Germinal center (tissue), 1 donor: ENCODE results near the gene ZNF48.

Experiments
- DNase-seq: peaks from one replicate; pipeline ENCODE4 v3.0.0; 2012; ENCODE audit warnings: mixed read lengths, low spot score

The ZNF48 gene

GRCh38 chr16:30407804-30408534, 12.7 kb downstream of the ZNF48 start:
- DNase-seq: peak; percentile 28

- DNase-seq: peak; percentile 88
Measured at GRCh38 chr16:30409125-30410060, 14.2 kb downstream of the ZNF48 start.

DNA sequence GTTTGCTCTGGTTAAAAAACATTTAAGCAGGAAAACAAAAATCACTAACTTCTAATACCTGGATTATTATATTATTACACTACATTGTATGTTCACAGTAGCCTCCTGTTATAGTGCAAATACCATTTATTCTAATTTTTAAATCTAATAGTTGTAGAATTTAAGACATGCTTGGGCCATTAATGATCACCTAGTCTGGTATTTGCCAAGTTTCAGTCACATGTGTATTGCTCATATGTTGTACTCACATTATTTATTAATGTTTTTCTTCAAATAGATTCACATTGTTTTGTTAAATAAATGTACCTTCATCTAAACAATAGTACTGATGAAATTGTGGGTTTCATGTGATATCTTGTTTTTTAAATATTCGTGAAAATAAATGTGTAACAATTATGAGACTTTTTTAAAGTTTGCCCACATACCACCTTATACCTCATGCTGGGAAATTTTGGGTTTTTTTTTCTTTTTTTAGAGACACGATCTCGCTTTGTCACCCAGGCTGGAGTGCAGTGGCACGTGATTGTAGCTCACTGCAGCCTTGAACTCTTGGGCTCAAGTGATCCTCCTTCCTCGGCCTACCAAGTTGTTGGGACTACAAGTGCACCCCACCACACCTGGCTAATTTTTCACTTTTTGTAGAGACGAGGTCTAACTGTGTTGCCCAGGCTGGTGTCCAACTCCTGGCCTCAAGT, 18.0 kb downstream of the ZNF48 start:
- DNase-seq: no peak

GRCh38 chr16:30414159-30414558, 18.9 kb downstream of the ZNF48 start:
- DNase-seq: no peak

DNA sequence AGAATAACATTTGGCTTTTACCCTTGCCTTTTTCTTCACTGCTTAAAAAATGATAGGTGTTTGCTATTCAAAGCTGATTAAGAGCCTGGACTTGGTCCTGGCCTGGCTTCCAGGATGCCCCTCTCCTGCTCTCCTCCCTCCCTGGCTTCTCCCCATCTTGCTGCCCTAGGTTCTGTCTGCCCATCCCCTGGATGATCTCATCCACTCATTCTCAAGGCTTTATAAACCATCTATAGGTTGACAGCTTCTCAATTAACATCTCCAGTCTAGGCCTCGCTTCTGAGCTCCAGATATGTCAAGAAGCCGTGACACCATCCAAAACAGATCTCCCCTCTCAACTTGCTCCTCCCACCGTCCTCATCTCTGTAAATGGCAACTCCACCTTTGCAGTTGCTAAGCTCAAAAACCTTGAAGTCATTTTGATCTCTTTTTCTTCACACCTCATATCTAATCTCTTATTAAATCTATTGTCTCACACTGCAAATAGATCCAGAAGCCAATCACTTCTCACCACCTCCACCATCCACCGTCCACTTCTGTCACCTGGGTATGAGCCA, 20.9 kb downstream of the ZNF48 start:
- no peak for DNase-seq

DNA sequence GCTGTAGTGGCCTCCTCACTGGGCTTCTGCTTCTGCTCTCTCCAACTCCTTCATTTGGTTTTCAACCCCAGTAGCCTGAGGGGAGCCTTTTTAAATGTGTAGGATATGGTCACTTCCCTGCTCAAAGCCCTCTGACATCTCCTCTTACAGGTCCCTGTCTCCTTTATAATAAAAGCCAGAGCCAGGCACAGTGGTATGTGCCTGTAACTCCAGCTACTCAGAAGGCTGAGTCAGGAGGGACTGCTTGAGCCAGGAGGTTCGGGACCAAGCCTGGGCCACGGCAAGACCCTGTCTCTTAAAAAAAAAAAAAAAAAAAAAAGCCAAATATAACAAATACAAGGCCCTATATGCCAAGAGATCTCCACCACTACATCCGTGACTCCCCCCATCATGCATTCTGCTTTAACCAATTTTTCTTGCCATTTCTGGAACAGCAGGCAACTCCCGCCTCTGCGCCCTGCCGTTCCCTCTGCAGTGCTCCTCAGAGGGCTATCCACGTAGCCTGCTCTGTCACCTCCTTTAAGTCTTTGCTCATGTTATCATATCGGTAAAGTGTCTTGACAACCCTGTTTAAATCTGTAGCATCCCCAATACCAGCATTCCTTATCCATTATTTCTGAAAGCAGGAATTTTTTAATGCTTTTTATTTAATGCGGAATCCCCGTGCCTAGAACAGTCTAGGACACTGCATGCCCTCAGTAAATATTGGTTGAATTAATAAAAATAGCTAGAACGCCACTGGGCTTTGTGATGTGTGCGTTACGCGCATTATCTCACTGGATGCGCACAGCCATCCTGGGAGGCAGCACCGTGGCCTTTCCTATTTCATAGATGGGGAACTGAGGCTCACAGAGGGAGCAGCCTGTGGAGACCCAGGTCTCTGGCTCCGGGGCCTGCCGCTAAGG, 21.7 kb downstream of the ZNF48 start:
- no peak for DNase-seq

GRCh38 chr16:30417529-30418349, 22.5 kb downstream of the ZNF48 start:
- peak; percentile 90 for DNase-seq

DNA sequence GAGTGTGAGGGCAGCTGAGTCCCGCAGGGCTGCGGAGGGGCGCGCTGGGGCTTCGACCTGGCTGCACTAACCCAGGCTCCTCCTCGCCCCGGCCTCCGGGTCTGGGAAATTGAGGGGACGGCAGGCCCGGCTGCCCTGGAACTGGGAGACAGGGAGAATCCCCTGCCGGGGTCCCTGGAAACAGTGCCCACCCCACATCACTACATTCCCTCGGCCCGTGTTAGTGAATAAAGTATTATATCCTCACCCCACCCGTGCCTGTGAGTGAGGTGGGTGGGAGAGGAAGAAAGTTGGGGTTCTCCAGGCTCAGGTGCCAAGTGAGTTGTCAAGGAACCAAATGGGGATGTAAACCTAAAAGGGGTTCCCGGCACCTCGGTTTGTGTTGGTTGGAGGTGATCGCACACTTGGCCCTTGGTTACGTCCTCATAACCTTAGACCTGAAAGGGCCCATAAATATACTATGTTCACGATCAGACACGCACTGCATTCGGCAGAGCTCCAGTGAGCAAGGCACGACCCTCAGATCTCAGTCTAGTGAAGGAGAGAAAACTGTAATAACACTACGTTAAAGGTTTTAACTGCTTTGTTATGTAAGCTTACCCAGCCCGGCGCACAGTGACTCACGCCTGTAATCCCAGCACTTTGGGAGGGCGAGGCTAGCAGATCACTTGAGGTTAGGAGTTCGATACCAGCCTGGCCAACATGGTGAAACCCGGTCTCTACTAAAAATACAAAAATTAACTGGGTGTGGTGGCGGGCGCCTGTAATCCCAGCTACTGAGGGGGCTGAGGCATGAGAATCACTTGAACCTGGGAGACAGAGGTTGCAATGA, 23.3 kb downstream of the ZNF48 start:
- no peak for DNase-seq

GRCh38 chr16:30421010-30421409, 25.8 kb downstream of the ZNF48 start:
- no peak for DNase-seq

DNA sequence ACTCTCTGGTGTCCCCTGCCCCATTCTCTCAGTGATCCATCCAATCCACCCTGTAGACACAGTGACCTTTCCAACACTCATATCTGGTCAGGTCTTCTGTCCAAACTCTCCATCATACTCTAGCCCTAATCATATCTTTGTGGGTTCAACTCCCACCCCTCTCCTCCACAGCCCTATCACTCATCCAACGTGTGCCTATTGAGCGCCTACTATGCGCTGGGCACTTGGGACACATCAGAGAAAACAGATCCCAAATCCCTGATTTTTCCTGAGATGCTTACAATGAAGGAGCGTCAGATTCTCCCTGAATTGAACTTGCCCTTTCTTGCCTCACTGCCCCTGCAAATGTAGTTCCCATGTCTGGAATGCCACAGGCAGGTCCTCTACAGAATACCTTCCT, 32.8 kb downstream of the ZNF48 start:
- DNase-seq: no peak

- no peak for DNase-seq
Measured at GRCh38 chr16:30429418-30429677, 34.1 kb downstream of the ZNF48 start.

DNA sequence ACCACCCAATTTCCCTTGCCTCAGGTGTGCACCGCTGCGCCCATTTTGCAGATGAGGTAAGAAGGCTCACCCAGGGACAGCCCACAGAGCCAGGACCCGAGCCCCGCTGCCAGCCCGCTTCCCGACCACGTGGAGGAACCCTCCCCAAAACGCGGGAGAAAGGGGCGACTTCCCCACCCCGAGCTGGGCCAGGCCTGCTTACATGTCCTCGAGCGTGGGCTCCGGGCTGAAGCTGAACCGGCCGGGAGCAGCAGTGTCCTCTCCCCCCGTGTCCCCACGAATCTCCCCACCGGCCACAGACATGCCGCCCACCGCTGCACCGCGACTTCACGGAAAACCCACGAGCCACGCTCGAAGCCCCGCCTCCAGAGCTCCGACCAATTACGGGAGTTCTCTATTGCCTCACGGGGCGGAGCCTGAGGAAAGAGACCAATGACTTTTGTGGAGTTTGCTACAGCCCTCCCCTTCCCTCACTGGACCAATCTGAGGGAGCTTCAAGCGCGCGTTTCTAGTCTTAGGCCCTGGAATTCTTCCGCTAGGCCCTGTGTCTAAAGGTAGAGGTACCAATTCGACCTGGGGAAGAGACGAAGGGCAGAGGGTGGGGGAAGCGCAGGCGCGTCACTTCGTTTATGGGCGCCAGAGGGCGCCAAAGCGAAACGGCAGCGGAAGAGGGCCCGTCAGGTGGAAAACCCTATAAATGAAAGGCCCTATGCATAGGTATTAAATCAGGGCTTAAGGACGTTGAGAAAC, 34.6 kb downstream of the ZNF48 start, which contains the start of gene DCTPP1:
DCTPP1 (minus strand) TSS at position 353 of the 750 bp plus-strand sequence; CDS start at position 303, 50 bp downstream.
- peak; percentile 95 for DNase-seq

DNA sequence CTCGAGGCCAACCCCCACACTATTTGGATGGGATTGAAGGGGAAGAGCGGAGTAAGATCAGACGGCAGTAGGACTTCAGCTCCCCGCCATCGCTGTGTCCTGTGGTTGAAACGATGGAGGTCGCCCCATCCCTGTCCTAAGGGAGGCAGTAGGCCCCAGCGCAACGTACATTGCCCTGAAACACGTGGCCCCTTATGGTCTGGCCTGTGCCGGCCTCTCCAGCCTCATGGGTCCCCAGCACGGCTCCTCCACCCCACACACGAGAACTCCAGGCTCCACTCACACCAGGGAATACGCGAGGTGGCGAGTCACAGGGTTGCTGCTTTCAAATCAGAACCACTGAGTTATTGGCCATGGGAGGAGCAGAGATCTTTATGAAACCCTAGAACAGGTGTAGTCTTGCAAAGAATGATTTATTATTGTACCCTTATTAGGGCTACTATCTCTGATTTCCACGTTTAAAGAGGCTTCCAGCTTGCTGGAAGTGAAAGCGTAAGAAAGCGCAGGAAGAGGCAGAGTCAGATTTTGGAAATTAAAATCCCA, 35.3 kb downstream of the ZNF48 start:
- no peak for DNase-seq

GRCh38 chr16:30434852-30435251, 39.6 kb downstream of the ZNF48 start:
- no peak for DNase-seq

- no peak for DNase-seq
Measured at GRCh38 chr16:30437511-30438046, 42.4 kb downstream of the ZNF48 start.

DNA sequence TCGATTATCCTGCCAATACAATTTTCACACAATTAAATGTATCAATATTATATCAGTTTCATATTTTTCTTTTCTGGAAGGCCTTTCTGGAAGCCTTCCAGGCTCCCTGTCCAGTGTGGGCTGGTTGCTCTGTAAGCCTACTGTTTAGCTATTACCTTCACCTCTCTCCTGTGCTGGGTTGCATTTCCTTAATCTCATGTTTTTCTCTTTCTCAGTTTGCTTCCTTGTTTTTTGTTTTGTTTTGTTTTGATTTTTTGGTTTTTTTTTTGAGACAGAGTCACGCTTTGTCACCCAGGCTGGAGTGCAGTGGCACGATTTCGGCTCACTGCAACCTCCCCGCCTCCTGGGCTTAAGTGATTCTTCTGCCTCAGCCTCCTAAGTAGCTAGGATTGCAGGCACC, 43.6 kb downstream of the ZNF48 start:
- DNase-seq: no peak

DNA sequence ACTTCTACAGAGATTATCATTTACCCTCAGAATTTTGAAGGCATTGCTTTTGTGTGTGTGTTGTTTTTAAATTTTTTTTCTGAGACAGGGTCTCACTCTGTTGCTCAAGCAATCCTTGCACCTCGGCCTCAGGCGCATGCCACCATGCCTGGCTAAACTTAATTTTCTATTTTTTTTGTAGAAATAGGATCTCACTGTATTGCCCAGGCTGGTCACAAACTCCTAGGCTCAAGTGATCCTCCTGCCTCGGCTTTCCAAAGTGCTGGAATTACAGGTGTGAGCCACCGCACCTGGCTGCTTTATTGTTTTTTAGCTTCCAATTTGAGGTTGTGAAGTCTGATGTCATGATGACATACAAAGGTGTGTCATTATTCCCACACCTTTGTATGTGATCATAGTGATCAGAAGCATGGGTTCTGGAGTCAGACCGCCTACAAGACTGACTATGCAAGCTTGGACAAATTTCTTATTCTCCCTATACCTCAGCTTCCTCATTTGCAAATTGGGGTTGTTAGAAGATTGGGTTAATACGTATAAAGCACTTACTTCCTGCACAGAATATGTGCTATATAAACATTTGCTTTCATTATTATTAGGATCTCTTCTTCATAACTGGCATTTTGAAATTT, 44.6 kb downstream of the ZNF48 start:
- DNase-seq: peak; percentile 39

GRCh38 chr16:30443631-30444030, 48.4 kb downstream of the ZNF48 start:
- no peak for DNase-seq
